HG02840 (cell line): ENCODE results near the gene PTPRE.

ENCODE experiments used
- ATAC-seq: cut with Tn5 transposase; IDR thresholded peaks from one replicate; pipeline ENCODE4 v1.9.1; 2021; ENCODE audit warnings: mild to moderate bottlenecking, moderate library complexity, moderate number of reproducible peaks; ENCODE audit not compliant: unreplicated experiment, low FRiP score

Gene PTPRE

GRCh38 chr10:128067691-128068397, 160.9 kb downstream of the PTPRE start:
- no peak for ATAC-seq

- no peak for ATAC-seq
Observed at GRCh38 chr10:128068398-128069285, 161.7 kb downstream of the PTPRE start.

- ATAC-seq: no peak
Observed at GRCh38 chr10:128069351-128070051, 162.6 kb downstream of the PTPRE start.

- ATAC-seq: no peak
Observed at GRCh38 chr10:128070161-128070560, 163.3 kb downstream of the PTPRE start.

- ATAC-seq: no peak
Observed at GRCh38 chr10:128070721-128071416, 164.0 kb downstream of the PTPRE start.

- no peak for ATAC-seq
Observed at GRCh38 chr10:128071417-128071782, 164.5 kb downstream of the PTPRE start.

- ATAC-seq: no peak
Observed at GRCh38 chr10:128072046-128072445, 165.1 kb downstream of the PTPRE start.

GRCh38 chr10:128072941-128073645, 166.2 kb downstream of the PTPRE start:
- ATAC-seq: no peak

- no peak for ATAC-seq
Observed at GRCh38 chr10:128073890-128074289, 167.0 kb downstream of the PTPRE start.

- no peak for ATAC-seq
Observed at GRCh38 chr10:128074589-128074988, 167.7 kb downstream of the PTPRE start.

GRCh38 chr10:128077155-128077875, 170.4 kb downstream of the PTPRE start:
- no peak for ATAC-seq

- no peak for ATAC-seq
Observed at GRCh38 chr10:128078136-128078969, 171.4 kb downstream of the PTPRE start.

GRCh38 chr10:128080231-128080630, 173.3 kb downstream of the PTPRE start:
- ATAC-seq: no peak

- no peak for ATAC-seq
Observed at GRCh38 chr10:128080641-128081040, 173.7 kb downstream of the PTPRE start.

- no peak for ATAC-seq
Observed at GRCh38 chr10:128081222-128081621, 174.3 kb downstream of the PTPRE start.

GRCh38 chr10:128081720-128082119, 174.8 kb downstream of the PTPRE start:
- ATAC-seq: no peak

GRCh38 chr10:128083191-128083895, 176.4 kb downstream of the PTPRE start:
- ATAC-seq: no peak

GRCh38 chr10:128084364-128084763, 177.5 kb downstream of the PTPRE start:
- ATAC-seq: no peak
